SK-N-SH (cell line): Measurements from ENCODE around the gene CD207.

Experiments used
- CTCF ChIP-seq: fragments of 200-600 bp; sonication (generic); IDR thresholded peaks from 2 replicates; pipeline ENCODE4 v1.6.1; 2017; ENCODE audit warnings: antibody characterized with exemption, mild to moderate bottlenecking, moderate library complexity
- FOXM1 ChIP-seq: IDR thresholded peaks from 2 replicates; pipeline ENCODE4 v1.4.0; 2012; ENCODE audit warnings: low read depth, mild to moderate bottlenecking
- GATA2 ChIP-seq: sonication (generic); formaldehyde crosslinking; IDR thresholded peaks from 2 replicates; pipeline ENCODE4 v1.5.0; 2020; ENCODE audit warnings: mild to moderate bottlenecking, missing genetic modification reagents
- MXI1 ChIP-seq: IDR thresholded peaks from 2 replicates; pipeline ENCODE4 v1.6.1; 2012; ENCODE audit warnings: mild to moderate bottlenecking, low read depth, low read length, improper control_type of control experiment
- NRF1 ChIP-seq: IDR thresholded peaks from 2 replicates; pipeline ENCODE4 v1.6.1; 2012; ENCODE audit warnings: low read depth, mild to moderate bottlenecking, low read length
- RAD21 ChIP-seq: IDR thresholded peaks from 2 replicates; pipeline ENCODE4 v1.6.1; 2012; ENCODE audit warnings: mild to moderate bottlenecking, low read length
- SMC3 ChIP-seq: IDR thresholded peaks from 2 replicates; pipeline ENCODE4 v1.6.1; 2012; ENCODE audit warnings: low read depth, low read length, improper control_type of control experiment
- USF2 ChIP-seq: fragments of 150-350 bp; IDR thresholded peaks from 2 replicates; pipeline ENCODE4 v1.6.1; 2017; ENCODE audit warnings: antibody characterized with exemption, low read length, low read depth, borderline replicate concordance

GRCh38 chr2:70861777-70862625 lies 26.4 kb upstream of the CD207 start:
- peak; percentile 99 for TF ChIP-seq CTCF
- TF ChIP-seq USF2: no peak
- TF ChIP-seq GATA2 (CRISPR knock-in tag): peak; percentile 32; the same call in 1 of the 2 replicates
- TF ChIP-seq FOXM1: no peak
- TF ChIP-seq SMC3: peak; percentile 75
- TF ChIP-seq RAD21: peak; percentile 93
- TF ChIP-seq MXI1: no peak
- no peak for TF ChIP-seq NRF1
